ENCODE data around the gene CBLB.

Gene CBLB

GRCh38 chr3:105611304-105612192 is 257.3 kb downstream of the CBLB start:
- no peak for DNase-seq

- DNase-seq = no peak
Observed at GRCh38 chr3:105610473-105610872, 258.3 kb downstream of the CBLB start.

GRCh38 chr3:105608623-105609022 is 260.2 kb downstream of the CBLB start:
- no peak for DNase-seq

GRCh38 chr3:105606016-105606415 is 262.8 kb downstream of the CBLB start:
- DNase-seq = no peak
